DND-41 (cell line): ENCODE results near the gene C6orf47.

Experiments
- CTCF ChIP-seq: IDR thresholded peaks from 2 replicates; pipeline ENCODE4 v1.5.1; 2012; ENCODE audit warnings: borderline replicate concordance, low read length, moderate library complexity, mild to moderate bottlenecking; ENCODE audit not compliant: poor library complexity, severe bottlenecking; ENCODE audit errors: extremely low read depth
- EZH2 ChIP-seq: IDR thresholded peaks from 3 replicates; pipeline ENCODE4 v1.6.1; 2012; ENCODE audit warnings: borderline replicate concordance, low read depth, mild to moderate bottlenecking, moderate library complexity, low read length, inconsistent platforms; ENCODE audit not compliant: severe bottlenecking

- TF ChIP-seq CTCF (no peak), EZH2 (no peak)
These were observed 31.6 kb downstream of the C6orf47 start for GRCh38 chr6:31629014-31629413.
